Measurements from ENCODE around the gene HSD3B7.

HSD3B7 gene

DNA sequence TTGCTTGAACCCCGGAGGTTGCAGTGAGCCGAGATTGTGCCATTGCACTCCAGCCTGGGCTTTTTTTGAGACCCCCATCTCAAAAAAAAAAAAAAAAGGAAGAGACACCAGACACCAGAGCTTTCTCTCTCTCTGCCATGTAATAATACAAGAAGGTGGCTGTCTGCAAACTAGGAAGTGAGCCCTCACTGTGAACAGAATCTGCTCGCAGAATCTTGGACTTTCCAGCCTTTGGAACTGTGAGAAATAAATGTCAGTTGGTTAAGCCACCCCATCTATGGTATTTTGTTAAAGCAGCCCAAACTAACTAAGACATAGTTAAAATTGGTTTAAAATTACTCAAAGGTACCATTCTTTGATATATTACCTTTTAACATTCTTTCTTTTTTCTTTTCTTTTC lies 35.5 kb downstream of the HSD3B7 start:
- H3K4me3 ChIP-seq (ENCODE audit: low read depth, low read length): no peak overlapping the region
- TF ChIP-seq, protein P1, sequence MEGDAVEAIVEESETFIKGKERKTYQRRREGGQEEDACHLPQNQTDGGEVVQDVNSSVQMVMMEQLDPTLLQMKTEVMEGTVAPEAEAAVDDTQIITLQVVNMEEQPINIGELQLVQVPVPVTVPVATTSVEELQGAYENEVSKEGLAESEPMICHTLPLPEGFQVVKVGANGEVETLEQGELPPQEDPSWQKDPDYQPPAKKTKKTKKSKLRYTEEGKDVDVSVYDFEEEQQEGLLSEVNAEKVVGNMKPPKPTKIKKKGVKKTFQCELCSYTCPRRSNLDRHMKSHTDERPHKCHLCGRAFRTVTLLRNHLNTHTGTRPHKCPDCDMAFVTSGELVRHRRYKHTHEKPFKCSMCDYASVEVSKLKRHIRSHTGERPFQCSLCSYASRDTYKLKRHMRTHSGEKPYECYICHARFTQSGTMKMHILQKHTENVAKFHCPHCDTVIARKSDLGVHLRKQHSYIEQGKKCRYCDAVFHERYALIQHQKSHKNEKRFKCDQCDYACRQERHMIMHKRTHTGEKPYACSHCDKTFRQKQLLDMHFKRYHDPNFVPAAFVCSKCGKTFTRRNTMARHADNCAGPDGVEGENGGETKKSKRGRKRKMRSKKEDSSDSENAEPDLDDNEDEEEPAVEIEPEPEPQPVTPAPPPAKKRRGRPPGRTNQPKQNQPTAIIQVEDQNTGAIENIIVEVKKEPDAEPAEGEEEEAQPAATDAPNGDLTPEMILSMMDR (conservative IDR thresholded peaks at IDR 0.05; ENCODE audit: low read depth, low read length): no peak
- DNase-seq (ENCODE audit: low read depth): no peak

DNA sequence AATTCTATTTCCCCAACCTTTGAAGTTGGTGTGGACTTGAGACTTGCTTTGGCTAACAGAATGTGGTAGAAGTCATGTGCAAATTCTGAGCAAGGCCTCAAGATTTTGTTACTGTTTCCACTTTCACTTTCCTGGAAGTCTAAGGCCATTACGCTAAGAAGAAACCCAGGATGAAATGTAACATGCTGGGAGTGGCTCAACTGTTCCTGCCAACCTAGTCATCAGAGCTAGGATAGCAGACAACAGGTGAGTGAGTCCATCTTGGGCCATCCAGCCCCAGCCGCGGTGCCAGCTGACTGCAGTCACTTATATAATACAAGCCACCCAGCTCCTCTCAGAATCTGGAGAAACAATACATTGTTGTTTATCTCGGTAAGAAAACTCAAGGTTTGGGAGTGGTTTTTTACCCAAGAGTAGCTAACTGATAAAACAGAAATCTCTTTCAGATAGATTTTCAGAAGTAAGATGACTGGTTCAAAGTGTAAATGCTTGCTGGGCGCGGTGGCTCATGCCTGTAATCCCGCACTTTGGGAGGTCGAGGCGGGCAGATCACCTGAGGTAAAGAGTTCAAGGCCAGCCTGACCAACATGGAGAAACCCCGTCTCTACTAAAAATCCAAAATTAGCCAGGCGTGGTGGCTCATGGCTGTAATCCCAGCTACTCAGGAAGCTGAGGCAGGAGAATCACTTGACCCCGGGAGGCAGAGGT lies 37.7 kb downstream of the HSD3B7 start:
- TF ChIP-seq, protein P1 (conservative IDR thresholded peaks at IDR 0.05; ENCODE audit: low read depth, low read length): no peak
- no peak overlapping the region for H3K4me3 ChIP-seq (ENCODE audit: low read depth, low read length)
- DNase-seq (ENCODE audit: low read depth): no peak

DNA sequence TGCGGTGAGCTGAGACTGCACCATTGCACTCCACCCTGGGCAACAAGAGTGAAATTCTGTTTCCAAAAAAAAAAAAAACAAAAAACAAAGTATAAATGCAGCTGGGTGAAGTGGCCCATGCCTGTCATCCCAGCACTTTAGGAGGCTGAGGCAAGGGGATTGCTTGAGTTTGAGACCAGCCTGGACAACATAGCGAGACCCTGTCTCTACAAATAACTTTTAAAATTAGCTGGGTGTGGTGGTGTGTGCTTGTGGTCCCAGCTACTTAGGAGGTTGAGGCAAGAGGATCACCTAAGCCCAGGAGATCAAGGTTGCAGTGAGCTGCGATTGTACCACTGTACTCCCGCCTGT lies 38.2 kb downstream of the HSD3B7 start:
- no peak for DNase-seq (ENCODE audit: low read depth)
- TF ChIP-seq, protein P1 (conservative IDR thresholded peaks at IDR 0.05; ENCODE audit: low read depth, low read length): no peak
- H3K4me3 ChIP-seq (ENCODE audit: low read depth, low read length): no peak overlapping the region

DNA sequence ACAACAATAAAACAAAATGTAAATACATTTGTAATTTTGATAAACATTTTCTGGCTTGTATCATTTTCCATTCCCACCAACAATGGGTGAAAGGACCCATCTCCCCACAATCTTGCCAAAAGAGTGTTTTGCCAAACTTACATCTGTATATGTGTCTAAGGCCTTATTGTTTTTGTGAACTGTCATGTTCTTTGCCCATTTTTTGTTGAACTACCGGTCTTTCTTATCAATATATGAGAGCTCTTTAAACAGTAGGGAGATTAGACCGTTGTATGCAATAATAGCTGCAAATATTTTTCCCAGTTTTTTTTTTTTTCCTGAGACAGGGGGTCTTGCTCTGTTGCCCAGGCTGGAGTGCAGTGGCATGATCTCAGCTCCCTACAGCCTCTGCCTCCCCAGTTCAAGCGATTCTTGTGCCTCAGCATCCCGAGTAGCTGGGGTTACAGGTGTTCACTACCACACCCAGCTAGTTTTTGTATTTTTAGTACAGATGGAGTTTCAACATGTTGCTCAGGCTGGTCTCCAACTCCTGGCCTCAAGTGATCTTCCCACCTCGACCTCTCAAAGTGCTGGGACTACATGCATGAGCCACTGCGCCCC lies 38.7 kb downstream of the HSD3B7 start:
- TF ChIP-seq, protein P1 (conservative IDR thresholded peaks at IDR 0.05; ENCODE audit: low read depth, low read length): no peak
- no peak overlapping the region for H3K4me3 ChIP-seq (ENCODE audit: low read depth, low read length)
- no peak for DNase-seq (ENCODE audit: low read depth)

DNA sequence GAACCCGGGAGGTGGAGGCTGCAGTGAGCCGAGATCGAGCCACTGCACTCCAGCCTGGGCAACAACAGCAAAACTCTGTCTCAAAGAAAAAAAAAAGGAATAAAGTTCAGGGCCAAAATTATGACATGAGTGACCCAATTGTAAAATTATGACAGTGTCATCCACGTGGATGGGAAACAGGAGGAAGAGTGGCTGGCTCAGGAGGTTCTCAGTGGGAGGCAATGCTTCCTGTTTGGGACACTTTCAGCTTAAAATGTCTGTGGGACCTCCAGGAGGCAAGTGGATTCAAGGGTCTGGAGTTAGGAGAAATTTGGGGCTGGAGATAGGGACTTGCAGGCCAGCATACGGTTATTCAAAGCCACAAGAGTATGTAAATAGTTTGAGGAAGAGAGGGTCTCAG lies 40.3 kb downstream of the HSD3B7 start:
- TF ChIP-seq, protein P1 (conservative IDR thresholded peaks at IDR 0.05; ENCODE audit: low read depth, low read length): no peak
- H3K4me3 ChIP-seq (ENCODE audit: low read depth, low read length): no peak overlapping the region
- DNase-seq (ENCODE audit: low read depth): no peak

DNA sequence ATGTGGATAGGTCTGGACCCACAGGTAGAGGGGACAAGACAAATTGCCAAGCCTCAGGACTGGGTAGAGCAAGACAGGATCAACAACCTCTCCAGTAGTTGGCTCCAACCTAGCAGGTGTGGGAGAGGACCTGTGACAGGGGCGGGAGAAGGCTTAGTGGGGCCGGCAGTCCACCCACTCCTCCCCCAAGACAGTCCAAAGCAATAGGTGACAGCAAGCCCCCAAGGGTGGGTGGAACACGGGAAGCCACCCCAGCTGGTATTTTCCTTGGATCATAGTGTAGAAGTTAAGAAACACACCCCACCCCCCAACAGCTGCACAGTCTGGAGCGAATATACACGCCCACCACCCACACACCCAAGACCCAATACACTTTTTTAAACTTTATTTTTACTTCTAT lies 44.3 kb downstream of the HSD3B7 start:
- no peak for DNase-seq (ENCODE audit: low read depth)

More for the DNA sequence above, 44.3 kb downstream of the HSD3B7 start:
- no peak overlapping the region for H3K4me3 ChIP-seq (ENCODE audit: low read depth, low read length)
- TF ChIP-seq, protein P1 (conservative IDR thresholded peaks at IDR 0.05; ENCODE audit: low read depth, low read length): no peak
